HG02938 (cell line): ENCODE data around the gene BUD31.
"Not testable (repeated sequence)": the region's sequence is repeated elsewhere in the genome, so short reads cannot be mapped to it uniquely, and the experiment has no call there.

Experiments
- ATAC-seq: cut with Tn5 transposase; IDR thresholded peaks from one replicate; pipeline ENCODE4 v1.9.1; 2021; ENCODE audit warnings: mild to moderate bottlenecking, moderate library complexity; ENCODE audit not compliant: unreplicated experiment

Gene BUD31

DNA sequence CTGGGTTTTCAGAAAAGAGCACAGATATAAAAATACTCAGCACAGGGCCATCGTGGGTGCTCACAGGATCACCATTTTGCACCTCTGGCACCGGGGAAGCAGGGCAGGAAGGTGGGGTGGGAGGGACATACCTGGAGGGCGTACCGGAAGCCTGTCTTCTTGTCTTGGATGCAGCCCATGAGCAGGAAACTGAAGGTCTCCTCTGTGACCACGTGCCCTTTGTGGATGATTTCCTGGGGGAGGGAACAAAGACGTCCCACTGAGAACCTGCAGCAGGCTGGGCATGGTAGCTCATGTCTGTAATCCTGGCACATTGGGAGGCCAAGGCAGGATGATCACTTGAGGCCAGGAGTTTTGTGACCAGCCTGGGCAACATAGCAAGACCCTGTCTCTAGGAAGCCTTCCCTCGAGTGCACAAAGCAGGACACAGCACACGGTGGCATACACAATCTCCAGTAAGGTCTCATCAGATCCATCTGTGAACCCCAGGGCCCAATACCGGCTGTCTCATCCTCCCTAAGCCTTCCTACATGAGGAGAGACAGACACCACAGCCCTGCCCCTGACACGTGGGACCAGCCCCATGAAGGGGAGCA, 20.3 kb downstream of the BUD31 start:
- no peak for ATAC-seq

DNA sequence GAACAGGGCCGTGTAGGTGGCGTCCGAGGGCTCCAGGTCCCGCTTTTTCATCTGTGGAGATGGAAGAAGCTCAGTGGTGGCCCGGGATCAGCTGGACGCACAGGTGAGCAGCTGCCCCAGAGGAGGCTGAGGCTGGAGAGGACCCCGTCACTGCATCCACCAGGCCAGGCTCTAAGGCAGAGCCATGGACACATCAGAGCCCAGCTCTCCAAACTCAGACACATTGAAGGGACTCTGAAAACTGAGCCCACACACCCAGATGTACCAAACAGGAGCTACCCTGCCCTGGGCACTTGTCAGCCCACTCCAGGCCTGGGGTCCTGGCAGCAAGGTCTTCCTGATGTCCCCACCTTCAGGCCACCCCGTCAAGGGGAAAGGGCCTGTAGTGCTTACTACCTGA, 21.0 kb downstream of the BUD31 start:
- no peak for ATAC-seq

- ATAC-seq: not testable (repeated sequence)
These were observed 23.2 kb downstream of the BUD31 start for GRCh38 chr7:99431756-99432540.

DNA sequence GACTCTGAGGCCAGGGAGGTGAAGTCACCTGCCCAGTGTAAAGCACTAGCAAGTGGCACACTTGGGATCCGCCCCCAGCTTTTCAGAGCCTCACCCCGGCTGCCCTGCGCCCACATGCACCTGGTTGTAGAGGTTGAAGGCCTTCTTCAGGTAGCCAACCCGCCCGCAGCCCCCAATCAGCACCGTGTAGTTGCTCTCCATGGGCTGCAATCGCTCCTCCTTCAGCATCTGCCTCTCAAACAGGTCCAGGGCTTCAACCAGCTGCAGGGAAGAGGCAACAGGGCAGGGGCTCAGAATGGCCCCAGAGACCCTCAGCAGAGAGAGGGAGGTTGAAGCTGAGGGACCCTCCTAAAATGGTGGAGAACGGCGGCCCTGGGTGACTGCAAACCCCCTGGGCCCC, 24.4 kb downstream of the BUD31 start:
- ATAC-seq: no peak

- no peak for ATAC-seq
These were observed 29.3 kb downstream of the BUD31 start for GRCh38 chr7:99437946-99438572.

- ATAC-seq: peak; percentile 86
These were observed 30.1 kb downstream of the BUD31 start, which contains the start of the genes CPSF4 and PTCD1 for GRCh38 chr7:99438573-99439480. CPSF4 (plus strand) TSS chr7:99438943; CDS start chr7:99439083, 140 bp downstream. PTCD1 (minus strand) TSS chr7:99438798; CDS start chr7:99435242, 3,556 bp downstream.

DNA sequence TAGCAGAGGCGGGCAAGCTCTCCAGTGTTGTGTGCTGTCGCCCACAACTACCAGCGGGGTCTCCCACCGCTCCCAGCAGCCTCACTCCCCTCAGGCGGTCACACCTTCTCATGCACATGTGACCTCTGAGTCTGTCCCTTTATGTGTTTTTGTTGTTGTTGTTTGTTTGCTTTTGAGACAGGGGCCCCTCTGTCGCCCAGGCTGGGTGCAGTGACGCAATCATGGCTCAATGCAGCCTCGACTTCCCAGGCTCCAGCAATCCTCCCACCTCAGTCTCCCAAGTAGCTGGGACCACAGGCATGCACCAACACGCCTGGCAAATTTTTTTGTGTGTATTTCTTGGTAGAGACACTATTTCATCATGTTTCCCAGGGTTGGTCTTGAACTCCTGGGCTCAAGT, 31.4 kb downstream of the BUD31 start:
- ATAC-seq: no peak

- ATAC-seq: no peak
These were observed 37.3 kb downstream of the BUD31 start for GRCh38 chr7:99446096-99446495.

GRCh38 chr7:99447943-99448342, 39.2 kb downstream of the BUD31 start:
- ATAC-seq: no peak

GRCh38 chr7:99448855-99449254, 40.1 kb downstream of the BUD31 start:
- no peak for ATAC-seq

GRCh38 chr7:99449326-99449725, 40.6 kb downstream of the BUD31 start:
- no peak for ATAC-seq

GRCh38 chr7:99451936-99452335, 43.2 kb downstream of the BUD31 start:
- ATAC-seq: no peak

DNA sequence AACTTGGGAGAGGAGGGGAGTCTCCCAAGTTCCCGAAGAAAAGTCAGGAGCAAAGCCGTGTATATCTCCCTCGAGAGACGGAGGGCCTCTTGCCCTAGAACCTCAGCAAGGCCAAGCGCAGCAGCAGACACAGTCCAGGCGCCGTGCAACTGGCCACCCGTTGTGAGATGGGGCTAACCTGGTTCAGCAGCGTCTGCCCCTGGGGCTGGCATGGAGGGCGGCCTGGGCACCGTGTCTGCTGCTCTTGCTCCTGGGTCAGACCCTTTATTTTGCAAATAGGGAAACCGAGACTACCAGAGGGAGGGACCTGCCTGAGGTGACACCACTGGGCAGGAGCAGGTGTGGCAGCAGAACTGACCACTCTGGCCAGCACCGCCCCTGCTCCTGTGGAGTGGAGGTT, 43.8 kb downstream of the BUD31 start:
- ATAC-seq: no peak

DNA sequence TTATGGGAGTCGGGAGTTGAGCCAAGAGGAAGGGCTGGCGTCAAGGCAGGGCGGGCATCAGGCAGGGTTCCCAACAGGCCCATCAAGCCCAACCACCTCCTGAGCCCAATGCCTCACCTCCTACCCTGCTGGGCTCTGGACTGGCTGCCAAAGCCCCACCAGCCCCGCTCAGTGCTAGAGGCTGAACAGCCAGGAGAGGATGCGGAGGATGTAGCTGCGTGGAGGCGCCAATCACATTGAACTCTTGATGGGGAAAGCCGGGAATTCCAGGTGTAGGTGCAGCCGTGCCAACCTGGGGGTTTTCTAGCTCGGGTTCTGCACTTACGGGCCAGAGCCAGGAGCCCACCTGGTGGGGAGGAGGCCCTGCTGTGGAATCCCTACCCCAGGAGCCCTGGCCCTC, 44.3 kb downstream of the BUD31 start:
- ATAC-seq: no peak

GRCh38 chr7:99455874-99456273, 47.1 kb downstream of the BUD31 start:
- no peak for ATAC-seq

DNA sequence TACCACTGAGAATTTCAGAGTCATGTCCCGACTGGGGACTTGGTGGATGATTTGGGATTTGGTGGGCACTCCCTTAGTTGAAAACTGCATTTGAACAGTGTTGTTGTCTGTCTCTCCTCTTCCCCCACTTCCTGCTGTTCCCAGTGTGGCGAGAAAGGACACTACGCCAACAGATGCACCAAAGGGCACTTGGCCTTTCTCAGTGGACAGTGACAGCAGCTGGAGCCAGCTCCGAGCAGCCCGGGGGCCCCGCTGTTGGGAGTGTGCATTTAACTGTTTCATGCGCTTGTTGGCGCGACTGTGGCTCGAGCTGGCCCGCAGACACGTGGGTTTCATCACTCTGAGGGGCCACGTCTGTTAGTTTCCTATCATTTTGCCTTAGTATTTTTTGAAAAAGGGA, 47.5 kb downstream of the BUD31 start:
- ATAC-seq: no peak

GRCh38 chr7:99457050-99457649, 48.4 kb downstream of the BUD31 start:
- ATAC-seq: no peak

- no peak for ATAC-seq
These were observed 49.1 kb downstream of the BUD31 start for GRCh38 chr7:99457650-99458493.

GRCh38 chr7:99459087-99459486, 50.3 kb downstream of the BUD31 start:
- no peak for ATAC-seq

DNA sequence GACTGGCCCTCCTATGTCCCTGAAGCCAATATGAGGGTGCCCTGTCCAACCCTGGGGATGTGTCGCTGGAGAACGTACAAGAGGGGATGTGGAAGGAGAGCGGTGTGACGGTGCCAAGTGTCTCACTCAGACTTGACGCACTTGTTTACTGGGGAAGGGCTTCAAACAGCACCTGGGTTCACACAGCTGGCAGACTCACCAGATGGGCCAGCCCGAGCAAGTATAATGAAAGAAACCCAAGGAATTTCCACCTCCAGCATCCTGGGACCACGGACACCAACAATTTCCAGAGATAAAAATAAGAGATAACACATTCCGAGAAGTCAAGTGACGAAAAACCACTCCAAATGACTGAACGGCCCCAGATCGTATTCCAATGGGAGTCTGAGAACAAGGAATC, 51.9 kb downstream of the BUD31 start:
- no peak for ATAC-seq
